SK-N-SH (cell line): ENCODE measurements around the gene EXOC5. TPM values are rescaled to one million over a fixed set of nuclear protein-coding genes. Genes with fewer than 3 reads are reported as not detected.

Source experiments
- CTCF ChIA-PET: fragments of 300-600, 350-600 bp; formaldehyde crosslinking; extraction: SDS; loops from one replicate; lab custom pipeline; 2021; lab: Yijun Ruan, JAX
- POLR2A ChIA-PET: fragments of 350-600 bp; sonication (Branson Sonifier 250); formaldehyde crosslinking; extraction: SDS; loops from one replicate; lab custom pipeline; 2020; ENCODE audit warnings: antibody characterized with exemption, inconsistent platforms; lab: Yijun Ruan, JAX
- DNase-seq: peaks from one replicate; pipeline ENCODE4 v3.0.0; 2012
- H2AFZ ChIP-seq: fragments of 200-600 bp; sonication (generic); 2 replicates; pipeline ENCODE4 v1.8.1; 2016; ENCODE audit warnings: antibody characterized with exemption, mild to moderate bottlenecking, low read depth
- H3F3A ChIP-seq: fragments of 200-600 bp; sonication (generic); replicated peaks from 2 replicates; pipeline ENCODE3; 2016; ENCODE audit warnings: antibody characterized with exemption, mild to moderate bottlenecking; ENCODE audit not compliant: insufficient read depth
- H3K27ac ChIP-seq, 2 experiments: fragments of 200-500 bp in 1 of 2; fragments of 200-600 bp in 1 of 2; sonication (Bioruptor generic) in 1 of 2; sonication (generic), shearing (Covaris generic) in 1 of 2; 2 replicates each; pipeline versions ENCODE4 v1.5.1 to v1.6.1; 2014 to 2016; ENCODE audit warnings: low read depth in 2 of 2, inconsistent platforms in 1 of 2, low read length in 1 of 2, mild to moderate bottlenecking in 1 of 2, mixed read lengths in 1 of 2
- H3K27me3 ChIP-seq: fragments of 200-600 bp; sonication (generic), shearing (Covaris generic); 2 replicates; pipeline ENCODE4 v1.6.1; 2016; ENCODE audit warnings: mixed run types; ENCODE audit not compliant: insufficient read depth
- H3K36me3 ChIP-seq, 2 experiments: fragments of 200-500 bp in 1 of 2; fragments of 200-600 bp in 1 of 2; sonication (Bioruptor generic) in 1 of 2; sonication (generic) in 1 of 2; replicated peaks in 1 of 2; 2 replicates each; pipeline versions ENCODE3 to v1.5.1; 2014 to 2016; ENCODE audit warnings: low read length in 1 of 2, mild to moderate bottlenecking in 1 of 2; ENCODE audit not compliant: insufficient read depth in 2 of 2, control insufficient read depth in 1 of 2
- H3K4me1 ChIP-seq, 2 experiments: fragments of 200-500 bp in 1 of 2; fragments of 200-600 bp in 1 of 2; sonication (Bioruptor generic) in 1 of 2; sonication (generic), shearing (Covaris generic) in 1 of 2; 2 replicates each; pipeline versions ENCODE4 v1.5.1 to v1.6.1; 2014 to 2016; ENCODE audit warnings: low read depth in 1 of 2, low read length in 1 of 2, mixed run types in 1 of 2; ENCODE audit not compliant: insufficient read depth in 2 of 2, control insufficient read depth in 1 of 2
- H3K4me2 ChIP-seq: fragments of 200-600 bp; sonication (generic), shearing (Covaris generic); 2 replicates; pipeline ENCODE4 v1.6.1; 2017; ENCODE audit warnings: mixed run types
- H3K4me3 ChIP-seq, 2 experiments: fragments of 200-500 bp in 1 of 2; fragments of 200-600 bp in 1 of 2; sonication (Bioruptor generic) in 1 of 2; sonication (generic), shearing (Covaris generic) in 1 of 2; 2 replicates each; pipeline versions ENCODE4 v1.5.1 to v1.8.1; 2014 to 2016; ENCODE audit warnings: low read depth in 2 of 2, inconsistent platforms in 1 of 2, low read length in 1 of 2, mild to moderate bottlenecking in 1 of 2, mixed read lengths in 1 of 2, moderate library complexity in 1 of 2
- H3K79me2 ChIP-seq: fragments of 200-600 bp; sonication (generic); 2 replicates; pipeline ENCODE4 v1.8.1; 2017; ENCODE audit warnings: mild to moderate bottlenecking; ENCODE audit not compliant: insufficient read depth
- H3K9ac ChIP-seq: fragments of 200-600 bp; sonication (generic); 2 replicates; pipeline ENCODE4 v1.6.1; 2017; ENCODE audit warnings: mixed run types
- H3K9me2 ChIP-seq: fragments of 200-600 bp; sonication (generic); 2 replicates; pipeline ENCODE4 v1.6.1; 2017; ENCODE audit warnings: mixed run types
- H3K9me3 ChIP-seq: fragments of 200-600 bp; sonication (generic); 2 replicates; pipeline ENCODE4 v1.6.1; 2017; ENCODE audit warnings: mixed run types, mild to moderate bottlenecking, moderate library complexity
- H4K20me1 ChIP-seq: fragments of 200-600 bp; sonication (generic); 2 replicates; pipeline ENCODE4 v1.6.1; 2017; ENCODE audit warnings: mild to moderate bottlenecking, mixed run types; ENCODE audit not compliant: insufficient read depth
- EP300 ChIP-seq, 2 experiments: IDR thresholded peaks; 2 replicates each; pipeline versions ENCODE4 v1.4.0 to v1.6.1; 2012; ENCODE audit warnings: borderline replicate concordance in 1 of 2, low read depth in 1 of 2, low read length in 1 of 2
- EZH2phosphoT487 ChIP-seq: fragments of 200-600 bp; sonication (generic); IDR thresholded peaks from 2 replicates; pipeline ENCODE4 v1.6.1; 2017; ENCODE audit warnings: low read depth, mixed run types, mild to moderate bottlenecking, antibody characterized with exemption, moderate library complexity, borderline replicate concordance
- FOXM1 ChIP-seq: IDR thresholded peaks from 2 replicates; pipeline ENCODE4 v1.4.0; 2012; ENCODE audit warnings: low read depth, mild to moderate bottlenecking
- JUND ChIP-seq: IDR thresholded peaks from 2 replicates; pipeline ENCODE4 v1.4.0; 2012
- NFIC ChIP-seq: IDR thresholded peaks from 2 replicates; pipeline ENCODE4 v1.4.0; 2012; ENCODE audit warnings: borderline replicate concordance
- NRF1 ChIP-seq: IDR thresholded peaks from 2 replicates; pipeline ENCODE4 v1.6.1; 2012; ENCODE audit warnings: low read depth, mild to moderate bottlenecking, low read length
- RAD21 ChIP-seq: IDR thresholded peaks from 2 replicates; pipeline ENCODE4 v1.6.1; 2012; ENCODE audit warnings: mild to moderate bottlenecking, low read length
- TAF1 ChIP-seq: IDR thresholded peaks from 2 replicates; pipeline ENCODE4 v1.6.1; 2012; ENCODE audit warnings: low read depth, mild to moderate bottlenecking, low read length, moderate library complexity, borderline replicate concordance
- whole genome bisulfite sequencing: methylation state at CpG from one replicate; pipeline ENCODE4 v1.1.6; 2017; ENCODE audit warnings: low lambda C conversion rate; 5-methylcytosine and 5-hydroxymethylcytosine counted together
- polyA plus RNA-seq, 3 experiments: library from polyadenylated mRNA; depleted of rRNA; stranded (reverse); fragments of >200 nt; gene quantifications; 2 replicates each; pipeline ENCODE4 v1.2.3, GENCODE V29; 2012
- TF ChIP-seq, protein P1 (sequence below): fragments of 150-350 bp; IDR thresholded peaks from 2 replicates; pipeline ENCODE4 v1.6.1; 2016; ENCODE audit warnings: mild to moderate bottlenecking, low read depth, low read length
- TF ChIP-seq, protein P2 (sequence below): fragments of 150-350 bp; IDR thresholded peaks from 2 replicates; pipeline ENCODE4 v1.6.1; 2017; ENCODE audit warnings: antibody characterized with exemption, low read length, low read depth, borderline replicate concordance

The EXOC5 gene
- polyA plus RNA-seq, 1 of the 3 experiments (the other 2 are of a cell fraction): 10.5 TPM

DNA sequence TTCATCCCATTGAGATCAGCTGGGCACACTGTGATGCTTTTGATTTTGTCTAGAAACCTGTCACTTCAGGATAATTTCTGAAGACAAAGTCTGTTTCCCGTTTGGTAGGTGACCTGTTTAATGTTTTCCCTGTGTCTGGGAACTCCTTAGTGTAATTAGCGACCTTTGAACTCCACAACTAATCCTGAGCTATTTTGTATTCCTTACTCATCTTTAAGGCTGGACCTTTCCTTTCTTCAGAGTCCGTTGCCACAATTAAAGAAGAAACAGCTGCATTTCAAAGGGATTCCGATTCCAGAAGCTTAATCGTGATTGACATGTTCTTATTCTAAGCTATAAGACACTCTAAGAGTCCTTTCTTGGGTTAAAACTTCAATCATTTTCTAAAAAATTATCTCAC is 22.0 kb upstream of the EXOC5 start:
- Histone ChIP-seq H3F3A (no peaks in the 10 kb centered on the region), H3K79me2 (no peaks in the 10 kb centered on the region), H3K9me3 (no peaks in the 10 kb centered on the region), H4K20me1 (no peaks in the 10 kb centered on the region), H3K4me1 (no peaks in the 10 kb centered on the region; a peak in 2 of 4 replicates), H3K27me3 (no peaks in the 10 kb centered on the region), H3K9ac (no peak overlapping the region), H3K4me3 (no peak overlapping the region), H3K9me2 (no peaks in the 10 kb centered on the region)
- CTCF ChIA-PET: interaction anchor here (1.9 kb wide), 1 partner anchor 800 kb away, joined by 4 read pairs; no protein-coding TSS in a partner anchor
- DNase-seq: no peak
- POLR2A ChIA-PET: no interaction called here
- TF ChIP-seq NFIC (no peak), EP300 (IDR thresholded peaks at IDR 0.05; ENCODE audit: borderline replicate concordance in 1 of 2, low read depth in 1 of 2, low read length in 1 of 2) (no peak), EZH2phosphoT487 (no peak), JUND (no peak), TAF1 (no peak), RAD21 (no peak), NRF1 (no peak), FOXM1 (no peak)
- TF ChIP-seq, protein P1, sequence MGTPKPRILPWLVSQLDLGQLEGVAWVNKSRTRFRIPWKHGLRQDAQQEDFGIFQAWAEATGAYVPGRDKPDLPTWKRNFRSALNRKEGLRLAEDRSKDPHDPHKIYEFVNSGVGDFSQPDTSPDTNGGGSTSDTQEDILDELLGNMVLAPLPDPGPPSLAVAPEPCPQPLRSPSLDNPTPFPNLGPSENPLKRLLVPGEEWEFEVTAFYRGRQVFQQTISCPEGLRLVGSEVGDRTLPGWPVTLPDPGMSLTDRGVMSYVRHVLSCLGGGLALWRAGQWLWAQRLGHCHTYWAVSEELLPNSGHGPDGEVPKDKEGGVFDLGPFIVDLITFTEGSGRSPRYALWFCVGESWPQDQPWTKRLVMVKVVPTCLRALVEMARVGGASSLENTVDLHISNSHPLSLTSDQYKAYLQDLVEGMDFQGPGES: no peak
- TF ChIP-seq, protein P2, sequence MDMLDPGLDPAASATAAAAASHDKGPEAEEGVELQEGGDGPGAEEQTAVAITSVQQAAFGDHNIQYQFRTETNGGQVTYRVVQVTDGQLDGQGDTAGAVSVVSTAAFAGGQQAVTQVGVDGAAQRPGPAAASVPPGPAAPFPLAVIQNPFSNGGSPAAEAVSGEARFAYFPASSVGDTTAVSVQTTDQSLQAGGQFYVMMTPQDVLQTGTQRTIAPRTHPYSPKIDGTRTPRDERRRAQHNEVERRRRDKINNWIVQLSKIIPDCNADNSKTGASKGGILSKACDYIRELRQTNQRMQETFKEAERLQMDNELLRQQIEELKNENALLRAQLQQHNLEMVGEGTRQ: no peak
- TF ChIP-seq, all 33 proteins: peak for 0
- no peak overlapping the region for H2AFZ ChIP-seq
- H3K36me3 ChIP-seq: peaks cover 41 to 51% of the 10 kb centered on the region in 2 experiments
- H3K4me2 ChIP-seq: no peak overlapping the region
- 87% methylated on average over 5 of the region's 5 CpGs for WGBS
- H3K27ac ChIP-seq: no peak overlapping the region

DNA sequence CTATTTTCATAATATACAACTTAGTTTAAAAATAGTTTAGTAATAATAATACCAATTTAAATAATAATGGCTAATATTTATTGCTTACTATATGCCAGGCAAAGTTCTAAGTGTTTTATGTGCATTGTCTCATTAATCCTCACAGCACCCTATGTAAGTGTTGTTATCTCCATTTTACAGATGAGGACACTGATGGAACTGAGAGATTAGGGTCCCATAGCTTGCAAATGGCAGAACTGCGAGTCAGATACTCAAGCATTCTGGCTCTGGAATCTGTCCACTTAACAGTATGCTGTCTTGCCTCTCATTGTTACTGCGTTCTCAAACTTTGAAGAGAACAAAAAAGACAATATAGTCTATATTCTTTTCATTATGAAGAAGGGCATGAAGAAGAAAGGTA is 19.0 kb upstream of the EXOC5 start:
- Histone ChIP-seq H3K36me3 (peaks cover 51 to 73% of the 10 kb centered on the region in 2 experiments), H3K9ac (no peak overlapping the region), H3K4me1 (no peaks in the 10 kb centered on the region; a peak in 2 of 4 replicates), H3K79me2 (no peaks in the 10 kb centered on the region), H3K9me2 (no peaks in the 10 kb centered on the region), H3K4me3 (no peak overlapping the region), H4K20me1 (no peaks in the 10 kb centered on the region), H3K9me3 (no peaks in the 10 kb centered on the region), H3K4me2 (no peak overlapping the region), H3K27me3 (no peaks in the 10 kb centered on the region), H3K27ac (no peak overlapping the region), H2AFZ (no peak overlapping the region), H3F3A (no peaks in the 10 kb centered on the region)
- no peak for DNase-seq
- 85% methylated on average over 2 of the region's 2 CpGs for WGBS
- no peak for TF ChIP-seq FOXM1
- TF ChIP-seq NRF1: no peak
- POLR2A ChIA-PET: no interaction called here
- CTCF ChIA-PET: interaction anchor here (0.6 kb wide), 1 partner anchor 34 kb away, joined by 4 read pairs; no protein-coding TSS in a partner anchor
